Calu3 (cell line): Measurements from ENCODE around the gene RDH8. TPM values are rescaled to one million over a fixed set of nuclear protein-coding genes. Genes with fewer than 3 reads are reported as not detected.

Experiments used
- BruUV-seq: library from RNA; stranded (reverse); fragments of 400-500 nt; replicated peaks from 2 replicates; lab custom pipeline; 2021; lab: Mats Ljungman, UMichigan
- CTCF ChIA-PET: fragments of 300-600 bp; sonication (Branson Sonifier 250); formaldehyde crosslinking; loops from one replicate; lab custom pipeline; 2022; ENCODE audit warnings: antibody characterized with exemption; lab: Charles Lee
- DNase-seq: peaks from one replicate; pipeline ENCODE4 v3.0.0; 2022
- H3K27ac Mint-ChIP-seq: one replicate; pipeline ENCODE4 v1.8.0; 2022; ENCODE audit warnings: mixed read lengths; ENCODE audit not compliant: unreplicated experiment
- H3K27me3 Mint-ChIP-seq: one replicate; pipeline ENCODE4 v1.8.0; 2022; ENCODE audit warnings: mixed read lengths; ENCODE audit not compliant: unreplicated experiment
- H3K36me3 Mint-ChIP-seq: one replicate; pipeline ENCODE4 v1.8.0; 2022; ENCODE audit warnings: mild to moderate bottlenecking, moderate library complexity, mixed read lengths; ENCODE audit not compliant: insufficient read depth, unreplicated experiment
- H3K4me1 Mint-ChIP-seq: one replicate; pipeline ENCODE4 v1.8.0; 2022; ENCODE audit warnings: mild to moderate bottlenecking, low read depth, mixed read lengths; ENCODE audit not compliant: unreplicated experiment
- H3K4me3 Mint-ChIP-seq: one replicate; pipeline ENCODE4 v1.8.0; 2022; ENCODE audit warnings: mild to moderate bottlenecking, low read depth, moderate library complexity, mixed read lengths; ENCODE audit not compliant: unreplicated experiment
- H3K9me3 Mint-ChIP-seq: one replicate; pipeline ENCODE4 v1.8.0; 2022; ENCODE audit warnings: low read depth, mixed read lengths; ENCODE audit not compliant: unreplicated experiment
- intact Hi-C: fragments of 100-400 bp; cut with micrococcal nuclease; formaldehyde crosslinking; loops from one replicate; pipeline ENCODE4 v1.10.0; 2022; ENCODE audit not compliant: unreplicated experiment
- total RNA-seq: library from RNA; stranded (reverse); gene quantifications from 2 replicates; pipeline ENCODE4 v1.2.3, GENCODE V29; 2022
- TF ChIP-seq, protein P1 (sequence below): fragments of 200-600 bp; IDR thresholded peaks from one replicate; pipeline ENCODE4 v1.8.0; 2022; ENCODE audit warnings: antibody characterized with exemption; ENCODE audit not compliant: unreplicated experiment

Gene RDH8
- total RNA-seq, 1 experiment from 2014 or later = not detected

DNA sequence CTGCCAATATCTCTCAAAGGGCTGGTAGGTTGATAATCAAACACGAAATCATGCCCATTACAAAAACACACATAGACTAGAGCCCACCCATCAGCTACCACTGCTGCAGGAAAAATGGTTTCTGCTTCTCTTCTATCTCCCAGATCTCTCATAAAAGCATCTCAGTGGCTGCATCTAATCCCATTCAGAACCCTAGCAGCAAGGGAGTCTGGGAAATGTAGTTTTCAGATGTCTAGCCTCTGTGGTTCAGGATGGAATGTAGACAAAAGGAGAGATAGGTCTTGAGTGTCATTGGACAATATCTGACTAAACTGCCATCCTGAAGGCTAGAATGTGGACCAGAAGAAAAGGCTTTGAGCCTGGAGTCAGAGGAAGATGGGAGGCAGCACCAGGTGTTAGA, 32.1 kb downstream of the RDH8 start:
- TF ChIP-seq, protein P1, sequence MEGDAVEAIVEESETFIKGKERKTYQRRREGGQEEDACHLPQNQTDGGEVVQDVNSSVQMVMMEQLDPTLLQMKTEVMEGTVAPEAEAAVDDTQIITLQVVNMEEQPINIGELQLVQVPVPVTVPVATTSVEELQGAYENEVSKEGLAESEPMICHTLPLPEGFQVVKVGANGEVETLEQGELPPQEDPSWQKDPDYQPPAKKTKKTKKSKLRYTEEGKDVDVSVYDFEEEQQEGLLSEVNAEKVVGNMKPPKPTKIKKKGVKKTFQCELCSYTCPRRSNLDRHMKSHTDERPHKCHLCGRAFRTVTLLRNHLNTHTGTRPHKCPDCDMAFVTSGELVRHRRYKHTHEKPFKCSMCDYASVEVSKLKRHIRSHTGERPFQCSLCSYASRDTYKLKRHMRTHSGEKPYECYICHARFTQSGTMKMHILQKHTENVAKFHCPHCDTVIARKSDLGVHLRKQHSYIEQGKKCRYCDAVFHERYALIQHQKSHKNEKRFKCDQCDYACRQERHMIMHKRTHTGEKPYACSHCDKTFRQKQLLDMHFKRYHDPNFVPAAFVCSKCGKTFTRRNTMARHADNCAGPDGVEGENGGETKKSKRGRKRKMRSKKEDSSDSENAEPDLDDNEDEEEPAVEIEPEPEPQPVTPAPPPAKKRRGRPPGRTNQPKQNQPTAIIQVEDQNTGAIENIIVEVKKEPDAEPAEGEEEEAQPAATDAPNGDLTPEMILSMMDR = no peak
- intact Hi-C loops = no loop called here
- Mint-ChIP-seq H3K4me1 (no peaks in the 10 kb centered on the region), H3K9me3 (no peaks in the 10 kb centered on the region), H3K4me3 (no peak overlapping the region), H3K36me3 (no peaks in the 10 kb centered on the region), H3K27me3 (peaks cover 36% of the 10 kb centered on the region), H3K27ac (no peak overlapping the region)
- BruUV-seq = no TSS peak
- DNase-seq = no peak
- CTCF ChIA-PET = no interaction called here

DNA sequence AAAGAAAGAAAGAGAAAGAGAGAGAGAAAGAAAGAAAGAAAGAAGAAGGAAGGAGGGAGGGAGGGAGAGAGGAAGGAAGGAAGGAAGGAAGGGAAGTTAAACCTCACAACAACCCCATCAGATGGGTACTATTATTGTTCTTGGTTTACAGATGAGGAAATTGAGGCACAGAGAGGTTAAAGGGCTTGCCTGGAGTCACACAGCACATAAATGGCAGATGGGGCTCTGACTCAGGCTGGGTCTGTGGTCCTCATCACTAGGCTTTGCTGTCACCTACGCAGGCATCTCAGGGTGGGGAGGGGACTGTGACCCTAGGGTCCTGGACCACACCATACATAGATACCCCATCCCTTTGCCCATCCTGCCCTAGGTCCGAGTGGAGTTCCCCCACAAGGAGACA, 36.3 kb downstream of the RDH8 start:
- H3K36me3 Mint-ChIP-seq = no peaks in the 10 kb centered on the region
- H3K9me3 Mint-ChIP-seq = no peaks in the 10 kb centered on the region
- no peak overlapping the region for H3K27ac Mint-ChIP-seq
- CTCF ChIA-PET = no interaction called here
- no peak overlapping the region for H3K4me3 Mint-ChIP-seq
- BruUV-seq = no TSS peak
- H3K4me1 Mint-ChIP-seq = no peaks in the 10 kb centered on the region
- TF ChIP-seq, protein P1 = no peak
- peaks cover 23% of the 10 kb centered on the region for H3K27me3 Mint-ChIP-seq
- intact Hi-C loops = no loop called here
- DNase-seq = no peak

DNA sequence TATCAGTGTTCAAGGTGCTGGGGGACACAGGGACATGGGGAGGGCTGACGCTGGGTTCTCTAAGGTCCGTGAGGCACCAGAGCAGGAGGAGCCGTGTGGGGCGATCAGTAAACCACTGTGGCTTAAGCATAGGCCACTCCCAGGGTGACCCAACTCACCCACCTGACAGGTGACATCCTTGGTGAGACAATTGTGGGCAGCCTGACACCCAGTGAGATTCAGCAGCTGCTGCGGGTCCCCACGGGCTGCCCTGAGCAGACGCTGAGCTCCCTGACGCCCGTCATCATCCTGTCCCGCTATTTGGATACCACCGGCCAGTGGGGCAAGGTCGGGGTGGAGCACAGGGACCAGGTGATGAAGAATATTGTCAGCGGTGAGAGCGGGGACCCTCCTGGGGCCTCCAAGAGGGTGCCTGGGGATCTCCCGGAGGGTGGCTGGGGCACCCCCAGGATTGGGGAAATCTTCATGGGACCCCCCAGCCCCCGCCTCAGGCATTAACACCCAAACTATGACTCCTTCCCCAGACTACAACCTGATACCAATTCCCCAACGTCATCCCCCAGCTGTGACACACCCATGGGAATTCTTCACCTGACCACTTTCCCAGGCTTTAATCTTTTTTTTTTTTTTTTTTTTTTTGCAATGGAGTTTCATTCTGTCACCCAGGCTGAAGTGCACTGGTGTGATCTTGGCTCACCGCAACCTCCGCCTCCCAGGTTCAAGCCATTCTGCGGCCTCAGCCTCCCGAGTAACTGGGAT, 39.5 kb downstream of the RDH8 start:
- Mint-ChIP-seq H3K27ac (no peak overlapping the region), H3K27me3 (peaks cover 23% of the 10 kb centered on the region), H3K4me3 (no peak overlapping the region), H3K9me3 (no peaks in the 10 kb centered on the region), H3K36me3 (no peaks in the 10 kb centered on the region), H3K4me1 (no peaks in the 10 kb centered on the region)
- no peak for DNase-seq
- intact Hi-C loops = no loop called here
- TF ChIP-seq, protein P1 = no peak
- no TSS peak for BruUV-seq
- CTCF ChIA-PET = interaction anchor here (1.6 kb wide), 1 partner anchor 21 kb away, joined by 3 read pairs; no protein-coding TSS in a partner anchor

GRCh38 chr19:10061717-10062310, 48.5 kb downstream of the RDH8 start:
- CTCF ChIA-PET = interaction anchor here (0.6 to 0.7 kb wide), 2 partner anchors 53 to 164 kb away, joined by 3 to 5 read pairs; no protein-coding TSS in a partner anchor
- no peak overlapping the region for H3K4me3 Mint-ChIP-seq
- BruUV-seq = no TSS peak
- no peaks in the 10 kb centered on the region for H3K9me3 Mint-ChIP-seq
- no peak overlapping the region for H3K27ac Mint-ChIP-seq
- no peaks in the 10 kb centered on the region for H3K4me1 Mint-ChIP-seq
- no peaks in the 10 kb centered on the region for H3K36me3 Mint-ChIP-seq
- intact Hi-C loops = no loop called here
- TF ChIP-seq, protein P1 = no peak
- no peak for DNase-seq
- H3K27me3 Mint-ChIP-seq = no peaks in the 10 kb centered on the region
